ENCODE measurements around the gene WDR4.

GRCh38 chr21:42887326-42887725, 8.0 kb upstream of the WDR4 start:
- no peak for TF ChIP-seq POLR2A (IDR thresholded peaks at IDR 0.05; ENCODE audit: low read length)
- TF ChIP-seq HDAC2 (IDR thresholded peaks at IDR 0.05) = no peak
- TF ChIP-seq MYC (IDR thresholded peaks at IDR 0.05; ENCODE audit: borderline replicate concordance, low read length) = no peak
- TF ChIP-seq EP300 (IDR thresholded peaks at IDR 0.05) = no peak
- no peak for TF ChIP-seq FOSB (CRISPR knock-in tag; IDR thresholded peaks at IDR 0.05)
- TF ChIP-seq SREBF2 (IDR thresholded peaks at IDR 0.05) = no peak
- no peak for TF ChIP-seq BHLHE40 (IDR thresholded peaks at IDR 0.05; ENCODE audit: low read depth, low read length)
- TF ChIP-seq CTCF (IDR thresholded peaks at IDR 0.05) = no peak
- no peak for TF ChIP-seq HOXA7 (CRISPR knock-in tag; IDR thresholded peaks at IDR 0.05)
- TF ChIP-seq MAZ (IDR thresholded peaks at IDR 0.05; ENCODE audit: borderline replicate concordance, low read depth, low read length) = no peak
- no peak for TF ChIP-seq SMC3 (IDR thresholded peaks at IDR 0.05)

Data from A549 (cell line).